ENCODE data around the gene SLC26A9. TPM values are rescaled to one million over a fixed set of nuclear protein-coding genes. Genes with fewer than 3 reads are reported as not detected.
"Not testable (repeated sequence)": the region's sequence is repeated elsewhere in the genome, so short reads cannot be mapped to it uniquely, and the experiment has no call there.

The SLC26A9 gene
- total and polyA plus RNA-seq, 10 of the 15 experiments (the other 5 are each of a cell fraction or from before 2014, with no cell fraction given) = 0.09 to 0.40 (median 0.17) TPM

- in situ Hi-C loops (cut with MboI) = no loop called here
- TF ChIP-seq SMC3 (IDR thresholded peaks at IDR 0.05; ENCODE audit: borderline replicate concordance, low read length) (peak; percentile 45; the same call in 1 of the 2 replicates), RAD21 (IDR thresholded peaks at IDR 0.05; ENCODE audit: insufficient read depth, low read depth, low read length) (peak; percentile 20; the same call in 1 of the 2 replicates), PAX8 (IDR thresholded peaks at IDR 0.05) (no peak)
- TF ChIP-seq, protein P1, sequence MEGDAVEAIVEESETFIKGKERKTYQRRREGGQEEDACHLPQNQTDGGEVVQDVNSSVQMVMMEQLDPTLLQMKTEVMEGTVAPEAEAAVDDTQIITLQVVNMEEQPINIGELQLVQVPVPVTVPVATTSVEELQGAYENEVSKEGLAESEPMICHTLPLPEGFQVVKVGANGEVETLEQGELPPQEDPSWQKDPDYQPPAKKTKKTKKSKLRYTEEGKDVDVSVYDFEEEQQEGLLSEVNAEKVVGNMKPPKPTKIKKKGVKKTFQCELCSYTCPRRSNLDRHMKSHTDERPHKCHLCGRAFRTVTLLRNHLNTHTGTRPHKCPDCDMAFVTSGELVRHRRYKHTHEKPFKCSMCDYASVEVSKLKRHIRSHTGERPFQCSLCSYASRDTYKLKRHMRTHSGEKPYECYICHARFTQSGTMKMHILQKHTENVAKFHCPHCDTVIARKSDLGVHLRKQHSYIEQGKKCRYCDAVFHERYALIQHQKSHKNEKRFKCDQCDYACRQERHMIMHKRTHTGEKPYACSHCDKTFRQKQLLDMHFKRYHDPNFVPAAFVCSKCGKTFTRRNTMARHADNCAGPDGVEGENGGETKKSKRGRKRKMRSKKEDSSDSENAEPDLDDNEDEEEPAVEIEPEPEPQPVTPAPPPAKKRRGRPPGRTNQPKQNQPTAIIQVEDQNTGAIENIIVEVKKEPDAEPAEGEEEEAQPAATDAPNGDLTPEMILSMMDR (IDR thresholded peaks at IDR 0.05 in 2 of 3, conservative IDR thresholded peaks at IDR 0.05 in 1 of 3; ENCODE audit: control insufficient read depth in 2 of 3, extremely low read depth in 1 of 3, insufficient read depth in 1 of 3, low read depth in 3 of 3, low read length in 3 of 3) = peak; percentile 31 to 60 (median 39); a peak in 5 of 6 replicates
- no TSS peak for BruUV-seq (replicated peaks)
Observed at GRCh38 chr1:205907794-205908193, 35.5 kb downstream of the SLC26A9 start.

DNA sequence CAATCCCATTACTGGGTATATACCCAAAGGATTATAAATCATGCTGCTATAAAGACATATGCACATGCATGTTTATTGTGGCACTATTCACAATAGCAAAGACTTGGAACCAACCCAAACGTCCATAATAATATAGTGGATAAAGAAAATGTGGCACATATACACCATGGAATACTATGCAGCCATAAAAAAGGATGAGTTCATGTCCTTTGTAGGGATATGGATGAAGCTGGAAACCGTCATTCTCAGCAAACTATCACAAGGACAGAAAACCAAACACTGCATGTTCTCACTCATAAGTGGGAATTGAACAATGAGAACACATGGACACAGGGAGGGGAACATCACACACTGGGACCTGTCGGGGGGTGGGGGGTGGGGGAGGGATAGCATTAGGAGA, 38.2 kb downstream of the SLC26A9 start:
- H3K79me2 ChIP-seq (ENCODE audit: control insufficient read depth, insufficient read depth, low read length); H3K4me2 ChIP-seq (ENCODE audit: control insufficient read depth, insufficient read depth); DNase-seq (ENCODE audit: low read depth, low spot score); H3K9ac ChIP-seq (ENCODE audit: control insufficient read depth, insufficient read depth, low read length); FAIRE-seq; RAD21 ChIA-PET (ENCODE audit: unreplicated experiment); H3K27me3 ChIP-seq (replicated peaks in 1 of 2; ENCODE audit: control insufficient read depth in 2 of 2, insufficient read depth in 2 of 2, low read length in 1 of 2); H3K36me3 ChIP-seq (ENCODE audit: control insufficient read depth in 2 of 2, insufficient read depth in 2 of 2, low read length in 1 of 2); in situ Hi-C loops (cut with MboI); H3K4me1 ChIP-seq (ENCODE audit: control insufficient read depth, insufficient read depth, low read length); H3K9me3 ChIP-seq (replicated peaks; ENCODE audit: control insufficient read depth, insufficient read depth, low read length); H4K20me1 ChIP-seq (ENCODE audit: control insufficient read depth, insufficient read depth); ATAC-seq; intact Hi-C loops (cut with micrococcal nuclease; ENCODE audit: unreplicated experiment); POLR2A ChIA-PET; H3K27ac ChIP-seq (ENCODE audit: control insufficient read depth, insufficient read depth); H2AFZ ChIP-seq (ENCODE audit: control insufficient read depth, low read depth, low read length); BruUV-seq (replicated peaks); H3K4me3 ChIP-seq: not testable (repeated sequence)
- WGBS (ENCODE audit: insufficient coverage, insufficient replicate concordance, low lambda C conversion rate, missing lambda C conversion rate) = 2% methylated on average over 2 of the region's 3 CpGs
- ChIA-PET CTCF (interaction anchor here (1.0 kb wide), 1 partner anchor 12 kb away, joined by 3 read pairs; no protein-coding TSS in a partner anchor), SMC1A (ENCODE audit: uncharacterized antibody, unreplicated experiment) (interaction anchor here (1.2 kb wide), 1 partner anchor 246 kb away, joined by 4 read pairs; no protein-coding TSS in a partner anchor)

More at GRCh38 chr1:205907794-205908193, 35.5 kb downstream of the SLC26A9 start:
- ATAC-seq = no peak
- H3K79me2 ChIP-seq (ENCODE audit: control insufficient read depth, insufficient read depth, low read length) = no peaks in the 10 kb centered on the region
- H3K27me3 ChIP-seq (replicated peaks in 1 of 2; ENCODE audit: control insufficient read depth in 2 of 2, insufficient read depth in 2 of 2, low read length in 1 of 2) = no peaks in the 10 kb centered on the region
- ChIA-PET POLR2A (no interaction called here), RAD21 (ENCODE audit: unreplicated experiment) (interaction anchor here (0.5 to 2.2 kb wide), 9 partner anchors 9 to 253 kb away, joined by 3 to 12 read pairs (median 3); no protein-coding TSS in a partner anchor), SMC1A (ENCODE audit: uncharacterized antibody, unreplicated experiment) (interaction anchor here (0.9 to 2.0 kb wide), 7 partner anchors 10 to 249 kb away, joined by 3 to 30 read pairs (median 4); no protein-coding TSS in a partner anchor), CTCF (interaction anchor here (0.6 to 2.3 kb wide), 14 partner anchors 10 to 249 kb away, joined by 3 to 29 read pairs (median 5); no protein-coding TSS in a partner anchor)
- intact Hi-C loops (cut with micrococcal nuclease; ENCODE audit: unreplicated experiment) = loop anchor here (2.0 kb wide), 1 partner anchor 115 kb away; no protein-coding TSS in a partner anchor
- 21% methylated on average over 2 of the region's 2 CpGs for WGBS (ENCODE audit: insufficient coverage, insufficient replicate concordance, low lambda C conversion rate, missing lambda C conversion rate)
- no peaks in the 10 kb centered on the region for H3K4me1 ChIP-seq (ENCODE audit: control insufficient read depth, insufficient read depth, low read length)
- H3K9ac ChIP-seq (ENCODE audit: control insufficient read depth, insufficient read depth, low read length) = no peak overlapping the region
- H3K9me3 ChIP-seq (replicated peaks; ENCODE audit: control insufficient read depth, insufficient read depth, low read length) = no peaks in the 10 kb centered on the region
- no peak overlapping the region for H3K27ac ChIP-seq (ENCODE audit: control insufficient read depth, insufficient read depth)
- H3K4me3 ChIP-seq = no peak overlapping the region
- H2AFZ ChIP-seq (ENCODE audit: control insufficient read depth, low read depth, low read length) = no peak overlapping the region
- H3K4me2 ChIP-seq (ENCODE audit: control insufficient read depth, insufficient read depth) = no peak overlapping the region
- no peaks in the 10 kb centered on the region for H4K20me1 ChIP-seq (ENCODE audit: control insufficient read depth, insufficient read depth)
- DNase-seq (ENCODE audit: low read depth, low spot score) = no peak
- no peaks in the 10 kb centered on the region for H3K36me3 ChIP-seq (ENCODE audit: control insufficient read depth in 2 of 2, insufficient read depth in 2 of 2, low read length in 1 of 2)
- FAIRE-seq = no peak
